Transverse colon (tissue), 4 donors: ENCODE data around the gene HORMAD2. TPM values are rescaled to one million over a fixed set of nuclear protein-coding genes. Genes with fewer than 3 reads are reported as not detected.

Experiments used
- DNase-seq: peaks from one replicate; pipeline ENCODE4 v3.0.0-alpha.2; 2019
- H3K27ac ChIP-seq, 4 donors: fragments of 200-600 bp; sonication (generic); 2 replicates each; pipeline ENCODE4 v1.5.1; 2016 to 2018; ENCODE audit warnings: inconsistent platforms in 4 of 4
- H3K27me3 ChIP-seq: fragments of 200-600 bp; sonication (generic); 2 replicates; pipeline ENCODE4 v1.5.1; 2017; ENCODE audit warnings: inconsistent platforms
- H3K36me3 ChIP-seq, 4 donors: fragments of 200-600 bp; sonication (generic); 2 replicates each; pipeline ENCODE4 v1.5.1; 2017 to 2019; ENCODE audit warnings: inconsistent platforms in 4 of 4
- H3K4me1 ChIP-seq, 4 donors: fragments of 200-600 bp; sonication (generic); 2 replicates each; pipeline ENCODE4 v1.5.1; 2017 to 2020; ENCODE audit warnings: inconsistent platforms in 4 of 4
- H3K4me3 ChIP-seq, 4 donors: fragments of 200-600 bp; sonication (generic); 1 replicate in 1 of 4; 2 replicates in 3 of 4; pipeline versions ENCODE4 v1.5.1 to v1.6.1; 2017 to 2019; ENCODE audit warnings: inconsistent platforms in 4 of 4
- H3K9me3 ChIP-seq, 2 donors: fragments of 200-600 bp; sonication (generic); 2 replicates each; pipeline ENCODE4 v1.5.1; 2017 to 2019; ENCODE audit warnings: inconsistent platforms in 2 of 2
- CTCF ChIP-seq, 5 experiments: fragments of 200-600 bp in 3 of 5; fragments of 450-650 bp in 2 of 5; sonication (generic) in 3 of 5; IDR thresholded peaks; 1 replicate in 2 of 5; 2 replicates in 3 of 5; pipeline ENCODE4 v1.5.1; 2016 to 2017; ENCODE audit warnings: antibody characterized with exemption in 5 of 5, inconsistent platforms in 3 of 5, mild to moderate bottlenecking in 2 of 5, moderate library complexity in 1 of 5
- EP300 ChIP-seq: sonication (generic); formaldehyde crosslinking; IDR thresholded peaks from one replicate; pipeline ENCODE4 v1.6.1; 2017; ENCODE audit warnings: antibody characterized with exemption, low read depth
- POLR2A ChIP-seq: fragments of 450-650 bp; IDR thresholded peaks from one replicate; pipeline ENCODE4 v1.6.1; 2016; ENCODE audit warnings: antibody characterized with exemption, mild to moderate bottlenecking, moderate library complexity
- POLR2AphosphoS5 ChIP-seq, 3 donors: sonication (generic); formaldehyde crosslinking; IDR thresholded peaks; one replicate each; pipeline ENCODE4 v1.6.1; 2016; ENCODE audit warnings: antibody characterized with exemption in 3 of 3
- WGBS, 2 donors: methylation state at CpG; one replicate each; pipeline ENCODE4 v1.1.5; 2018; ENCODE audit warnings: low coverage in 1 of 2; 5-methylcytosine and 5-hydroxymethylcytosine counted together
- in situ Hi-C, 4 donors: fragments of 200-750 bp; cut with MboI; loops; one replicate each; pipeline versions ENCODE4 v1.15.0 to v1.15.1; 2017; ENCODE audit warnings: low sequenced_read_pairs in 3 of 4, low pct_ligation_motif_present in 1 of 4, low pct_unique_long_range_greater_than_20kb in 1 of 4
- intact Hi-C: fragments of 100-400 bp; cut with DNase I; formaldehyde crosslinking; loops from one replicate; pipeline ENCODE4 v1.15.1; 2023; ENCODE audit warnings: low total_unique reads
- total RNA-seq, 4 donors: library from RNA; depleted of rRNA; stranded (reverse); fragments of >200 nt; gene quantifications; one replicate each; pipeline ENCODE4 v1.1.0, GENCODE V29; 2016

HORMAD2 gene
- total RNA-seq, 4 donors from 2014 or later: not detected

- Histone ChIP-seq H3K36me3 (no peaks in the 10 kb centered on the region), H3K4me3 (no peak overlapping the region), H3K4me1 (peaks cover 0 to 8% (median 0%) of the 10 kb centered on the region in 4 donors), H3K27ac (no peak overlapping the region), H3K9me3 (no peaks in the 10 kb centered on the region), H3K27me3 (no peaks in the 10 kb centered on the region)
- intact Hi-C loops (no loop called here), in situ Hi-C loops (no loop called here)
- WGBS, 2 donors: 76 to 89% methylated on average over 3 of the region's 3 CpGs
- DNase-seq: no peak
- TF ChIP-seq POLR2AphosphoS5 (IDR thresholded peaks at IDR 0.05) (no peak), POLR2A (no peak), EP300 (no peak)
Observed at GRCh38 chr22:30180616-30181015, 100.4 kb downstream of the HORMAD2 start.

GRCh38 chr22:30181459-30182349, 101.4 kb downstream of the HORMAD2 start:
- in situ Hi-C loops: no loop called here
- Histone ChIP-seq H3K36me3 (no peaks in the 10 kb centered on the region), H3K27ac (no peak overlapping the region), H3K4me1 (peaks cover 0 to 8% (median 0%) of the 10 kb centered on the region in 4 donors), H3K4me3 (no peak overlapping the region), H3K27me3 (no peaks in the 10 kb centered on the region), H3K9me3 (no peaks in the 10 kb centered on the region)
- 50 to 56% methylated on average over 6 to 7 of the region's 7 CpGs for WGBS, 2 donors
- intact Hi-C loops: no loop called here
- TF ChIP-seq POLR2AphosphoS5 (IDR thresholded peaks at IDR 0.05) (no peak), POLR2A (no peak), EP300 (no peak), CTCF (IDR thresholded peaks at IDR 0.05) (no peak)
- DNase-seq: no peak

GRCh38 chr22:30182350-30182745, 102.1 kb downstream of the HORMAD2 start:
- no peaks in the 10 kb centered on the region for H3K9me3 ChIP-seq
- no peak for TF ChIP-seq POLR2AphosphoS5 (IDR thresholded peaks at IDR 0.05)
- no peak for TF ChIP-seq POLR2A
- TF ChIP-seq CTCF (IDR thresholded peaks at IDR 0.05): no peak
- no peak for TF ChIP-seq EP300
- no peak for DNase-seq
- 62 to 79% methylated on average over 3 to 4 of the region's 4 CpGs for WGBS, 2 donors
- no peaks in the 10 kb centered on the region for H3K36me3 ChIP-seq
- peaks cover 0 to 8% (median 0%) of the 10 kb centered on the region in 4 donors for H3K4me1 ChIP-seq
- in situ Hi-C loops (no loop called here), intact Hi-C loops (no loop called here)
- H3K4me3 ChIP-seq: no peak overlapping the region
- no peak overlapping the region for H3K27ac ChIP-seq
- H3K27me3 ChIP-seq: no peaks in the 10 kb centered on the region

- TF ChIP-seq POLR2AphosphoS5 (IDR thresholded peaks at IDR 0.05) (no peak), CTCF (IDR thresholded peaks at IDR 0.05) (no peak), EP300 (no peak), POLR2A (no peak)
- no peak overlapping the region for H3K27ac ChIP-seq
- H3K9me3 ChIP-seq: no peaks in the 10 kb centered on the region
- intact Hi-C loops: no loop called here
- DNase-seq: no peak
- in situ Hi-C loops: no loop called here
- H3K36me3 ChIP-seq: no peaks in the 10 kb centered on the region
- no peaks in the 10 kb centered on the region for H3K27me3 ChIP-seq
- H3K4me1 ChIP-seq: peaks cover 0 to 8% (median 0%) of the 10 kb centered on the region in 4 donors
- 52 to 57% methylated on average over 4 of the region's 4 CpGs for WGBS, 2 donors
- no peak overlapping the region for H3K4me3 ChIP-seq
Observed at GRCh38 chr22:30182815-30183214, 102.6 kb downstream of the HORMAD2 start.
